Measurements from ENCODE around the gene FAM3A.
"Not testable (repeated sequence)": the region's sequence is repeated elsewhere in the genome, so short reads cannot be mapped to it uniquely, and the experiment has no call there.

The FAM3A gene, protein sequence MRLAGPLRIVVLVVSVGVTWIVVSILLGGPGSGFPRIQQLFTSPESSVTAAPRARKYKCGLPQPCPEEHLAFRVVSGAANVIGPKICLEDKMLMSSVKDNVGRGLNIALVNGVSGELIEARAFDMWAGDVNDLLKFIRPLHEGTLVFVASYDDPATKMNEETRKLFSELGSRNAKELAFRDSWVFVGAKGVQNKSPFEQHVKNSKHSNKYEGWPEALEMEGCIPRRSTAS

GRCh38 chrX:154515966-154516655, at the start of gene FAM3A:
FAM3A (minus strand) TSS chrX:154516232; CDS start chrX:154515772, 460 bp downstream.
- peak; percentile 81 to 86 for DNase-seq (ENCODE audit: low read depth in 2 of 2)

DNA sequence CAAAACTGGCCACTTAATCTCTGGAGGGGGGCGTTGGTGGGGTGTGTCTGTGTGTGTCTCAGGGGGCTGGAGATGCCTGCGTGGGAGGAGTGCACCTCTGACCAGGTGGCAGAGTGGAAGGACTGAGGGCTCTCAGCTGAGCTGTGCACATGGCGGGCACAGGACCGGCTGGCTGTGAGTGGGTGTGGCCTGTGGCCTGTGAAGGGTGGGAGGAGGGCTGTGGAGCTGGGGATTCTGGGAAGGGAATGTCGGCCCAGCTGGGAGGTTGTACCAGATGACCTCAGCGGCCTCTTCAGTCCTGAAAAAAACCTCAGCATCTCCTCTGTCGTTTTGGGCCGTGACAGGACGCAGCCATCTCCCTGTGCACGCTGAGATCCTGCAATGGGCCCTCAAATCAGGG, 46.3 kb upstream of the FAM3A start:
- not testable (repeated sequence) for DNase-seq (ENCODE audit: low read depth in 2 of 2)

DNA sequence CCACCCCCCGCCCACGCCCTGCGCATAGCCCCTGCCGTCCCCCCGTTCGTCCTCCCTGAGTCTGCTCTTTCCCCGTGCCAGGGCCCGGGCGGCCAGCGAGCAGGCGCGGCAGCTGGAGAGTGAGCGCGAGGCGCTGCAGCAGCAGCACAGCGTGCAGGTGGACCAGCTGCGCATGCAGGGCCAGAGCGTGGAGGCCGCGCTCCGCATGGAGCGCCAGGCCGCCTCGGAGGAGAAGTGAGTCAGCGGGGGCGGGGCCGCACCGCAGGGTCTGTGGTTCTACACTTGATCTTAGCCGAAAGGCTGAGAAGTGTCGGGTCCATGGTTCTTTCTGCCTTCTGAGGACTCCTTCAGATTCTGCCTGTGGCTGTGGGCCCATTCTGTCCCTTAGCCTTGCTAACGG, 44.3 kb upstream of the FAM3A start:
- not testable (repeated sequence) for DNase-seq (ENCODE audit: low read depth in 2 of 2)

GRCh38 chrX:154558896-154559295, 42.9 kb upstream of the FAM3A start:
- DNase-seq (ENCODE audit: low read depth in 2 of 2) = not testable (repeated sequence)

DNA sequence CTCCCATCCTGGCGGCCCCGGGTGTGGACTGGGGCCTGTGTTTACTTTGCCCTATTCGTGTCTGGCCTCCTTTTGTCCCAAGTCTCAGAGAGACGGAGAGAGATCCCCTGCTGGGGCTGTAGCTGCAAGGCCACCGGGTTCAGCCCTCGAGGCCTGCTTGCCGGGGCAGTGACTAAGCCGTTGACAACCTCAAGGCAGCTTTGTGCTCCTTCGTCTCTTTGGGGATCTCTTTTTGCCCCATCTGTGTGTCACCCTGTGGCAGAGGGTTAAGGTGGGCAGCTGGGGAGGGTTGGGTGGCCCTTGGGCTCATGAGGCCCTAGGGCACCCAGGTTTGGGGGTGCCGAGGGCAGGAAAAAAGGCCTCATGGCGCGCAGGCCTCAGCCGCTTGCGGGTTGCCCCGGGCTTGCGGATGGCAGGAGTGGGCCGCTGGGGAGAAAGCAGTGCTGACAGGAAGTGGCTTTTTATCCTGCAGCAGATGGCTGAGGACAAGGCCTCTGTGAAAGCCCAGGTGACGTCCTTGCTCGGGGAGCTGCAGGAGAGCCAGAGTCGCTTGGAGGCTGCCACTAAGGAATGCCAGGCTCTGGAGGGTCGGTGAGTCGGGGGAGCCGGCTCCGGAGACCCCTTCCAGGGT, 42.1 kb upstream of the FAM3A start:
- DNase-seq (ENCODE audit: low read depth in 2 of 2) = not testable (repeated sequence)

GRCh38 chrX:154552112-154552806, 36.2 kb upstream of the FAM3A start:
- DNase-seq (ENCODE audit: low read depth in 2 of 2) = not testable (repeated sequence)

DNA sequence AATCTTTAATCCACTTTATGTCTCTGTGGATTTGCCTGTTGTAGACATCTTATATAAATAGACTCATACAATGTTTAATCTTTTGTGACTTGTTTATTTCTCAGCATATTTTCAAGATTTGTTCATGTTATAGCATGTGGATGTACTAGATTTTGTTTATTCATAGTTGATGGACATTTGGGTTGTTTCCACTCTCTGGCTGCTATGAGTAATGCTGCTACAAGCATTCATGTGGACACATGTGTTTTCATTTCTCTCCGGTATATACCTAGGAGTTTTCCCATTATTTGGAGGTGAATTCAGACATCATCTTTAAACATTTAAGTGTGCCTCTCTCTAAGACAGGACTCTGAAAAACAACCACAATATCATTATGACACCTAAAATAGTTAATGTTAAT, 33.7 kb upstream of the FAM3A start:
- DNase-seq (ENCODE audit: low read depth in 2 of 2) = no peak

DNA sequence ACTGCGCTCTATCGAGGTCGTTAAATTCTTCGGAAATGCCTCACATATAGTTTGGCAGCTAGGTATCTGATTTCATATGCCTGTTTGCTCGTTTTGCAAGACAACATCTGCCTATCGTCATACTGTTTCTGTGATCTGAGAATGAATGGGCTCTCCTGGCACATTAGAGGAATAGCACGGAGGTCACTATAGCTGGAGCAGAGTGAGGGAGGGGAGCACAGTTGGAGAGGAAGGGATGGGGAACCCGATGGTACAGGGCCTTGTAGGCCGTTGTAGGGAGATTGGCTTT, 31.9 kb upstream of the FAM3A start:
- DNase-seq (ENCODE audit: low read depth in 2 of 2) = no peak

DNA sequence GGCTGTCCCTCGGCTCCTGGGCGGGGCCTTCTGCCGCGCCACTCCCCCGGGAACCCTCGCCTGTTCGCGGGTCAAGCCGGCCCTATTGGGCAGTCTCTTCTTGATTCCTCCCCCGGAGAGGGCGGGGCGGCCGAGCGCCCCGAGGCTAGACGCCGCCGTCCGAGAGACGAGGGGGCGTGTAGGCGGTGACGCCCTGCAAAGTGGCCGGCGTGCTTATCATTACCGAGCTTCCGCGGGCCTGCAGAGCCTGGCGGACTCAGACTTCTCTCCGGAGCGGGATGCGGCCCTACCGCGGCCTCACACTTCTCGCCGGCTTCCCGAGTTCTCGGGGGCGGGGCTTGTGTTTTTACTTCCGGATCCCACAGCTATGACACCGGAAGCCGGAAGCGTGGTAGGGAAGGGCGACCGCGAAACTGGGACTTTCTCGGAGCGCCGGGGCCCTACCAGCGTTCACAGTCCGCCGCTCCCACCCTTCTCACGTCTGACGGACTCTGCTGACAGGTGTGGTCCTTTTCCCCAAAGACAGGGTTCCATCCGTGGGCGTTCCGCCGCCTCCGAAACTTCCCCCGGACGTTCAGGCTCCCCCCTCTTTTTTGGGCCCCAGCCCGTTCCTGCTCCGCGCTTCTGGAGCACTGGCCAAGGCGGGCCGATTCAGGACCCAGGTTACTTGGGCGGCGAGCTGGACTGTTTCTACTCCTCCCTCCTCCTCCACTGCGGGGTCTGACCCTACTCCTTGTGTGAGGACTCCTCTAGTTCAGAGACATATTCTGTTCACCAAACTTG, 31.4 kb upstream of the FAM3A start, which contains the start of gene IKBKG:
Gene IKBKG (plus strand): TSS at position 376 of the 783 bp plus-strand sequence. CDS start 4,383 bp downstream, outside the sequence.
- peak; percentile 72 to 81 for DNase-seq (ENCODE audit: low read depth in 2 of 2)

DNA sequence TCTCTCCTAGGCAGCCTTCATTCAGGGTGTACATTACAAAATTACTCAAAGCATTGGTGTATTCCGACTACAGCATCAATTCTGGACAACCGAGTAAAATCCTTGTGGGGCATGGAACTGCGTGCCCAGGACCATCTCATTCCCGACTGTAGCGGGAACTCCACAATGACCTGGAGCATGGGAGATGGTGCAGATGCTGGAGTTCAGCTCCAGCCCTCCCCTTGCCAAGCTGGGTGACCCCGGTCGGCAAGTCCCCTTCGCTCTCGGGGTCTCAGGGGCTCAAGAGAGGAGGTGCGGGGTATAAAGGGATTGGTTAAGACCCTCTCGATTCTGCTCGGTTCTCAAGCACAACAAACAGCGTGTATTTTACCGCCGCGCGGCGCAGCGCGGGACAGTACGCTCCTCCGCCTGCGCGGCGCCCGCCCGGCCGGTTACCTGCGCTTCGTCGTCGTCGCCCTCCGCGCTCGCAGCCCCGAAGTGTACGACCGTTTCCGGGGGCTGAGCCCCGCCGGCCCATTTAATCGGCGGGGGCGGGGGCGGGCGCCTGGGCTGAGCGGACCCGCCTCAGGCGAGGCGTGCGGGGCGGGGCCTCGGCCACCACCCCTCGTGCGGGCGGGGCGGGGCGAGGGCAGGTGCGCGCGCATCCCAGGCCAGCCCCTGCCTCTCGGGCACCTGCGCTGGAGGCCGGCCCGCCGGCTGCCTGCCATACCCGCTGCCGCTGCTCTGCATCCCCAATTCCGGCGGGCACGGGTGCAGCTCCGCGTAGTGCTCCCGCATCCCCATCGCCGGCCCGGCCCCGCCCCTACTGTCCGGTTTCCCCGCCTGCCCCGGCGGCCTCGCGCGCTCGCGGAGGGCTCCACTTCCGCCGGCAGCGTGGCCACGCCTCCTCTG, 30.6 kb upstream of the FAM3A start, which contains the start of gene G6PD:
Gene G6PD (minus strand): TSS at position 493 of the 891 bp plus-strand sequence. CDS start 691 bp downstream, outside the sequence.
- DNase-seq (ENCODE audit: low read depth in 2 of 2) = peak; percentile 66 to 69

DNA sequence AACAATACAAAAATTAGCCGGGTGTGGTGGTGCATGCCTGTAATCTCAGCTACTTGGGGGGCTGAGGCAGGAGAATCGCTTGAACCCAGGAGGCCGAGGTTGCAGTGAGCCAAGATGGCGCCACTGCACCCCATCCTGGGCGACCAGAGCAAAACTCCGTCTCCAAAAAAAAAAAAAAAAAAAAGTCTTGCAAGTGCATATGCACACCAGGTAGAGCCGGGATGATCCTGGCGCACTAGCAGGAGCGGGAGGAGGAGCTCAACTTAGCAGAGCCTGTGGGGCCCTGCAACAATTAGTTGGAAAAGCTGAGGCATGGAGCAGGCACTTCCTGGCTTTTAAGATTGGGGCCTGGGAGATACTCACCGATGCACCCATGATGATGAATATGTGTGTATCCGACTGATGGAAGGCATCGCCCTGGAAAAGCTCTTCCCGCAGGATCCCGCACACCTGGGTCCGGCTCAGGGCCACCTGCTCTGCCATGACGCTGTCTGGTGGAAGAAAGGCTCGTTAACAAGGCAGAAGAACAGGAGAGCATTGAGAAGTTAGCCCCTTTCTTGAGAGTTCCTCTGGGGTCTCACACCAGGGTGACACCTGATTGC, 29.7 kb upstream of the FAM3A start:
- DNase-seq (ENCODE audit: low read depth in 2 of 2) = no peak

GRCh38 chrX:154542723-154543424, 26.8 kb upstream of the FAM3A start:
- no peak for DNase-seq (ENCODE audit: low read depth in 2 of 2)

GRCh38 chrX:154541896-154542722, 26.1 kb upstream of the FAM3A start:
- DNase-seq (ENCODE audit: low read depth in 2 of 2) = no peak

DNA sequence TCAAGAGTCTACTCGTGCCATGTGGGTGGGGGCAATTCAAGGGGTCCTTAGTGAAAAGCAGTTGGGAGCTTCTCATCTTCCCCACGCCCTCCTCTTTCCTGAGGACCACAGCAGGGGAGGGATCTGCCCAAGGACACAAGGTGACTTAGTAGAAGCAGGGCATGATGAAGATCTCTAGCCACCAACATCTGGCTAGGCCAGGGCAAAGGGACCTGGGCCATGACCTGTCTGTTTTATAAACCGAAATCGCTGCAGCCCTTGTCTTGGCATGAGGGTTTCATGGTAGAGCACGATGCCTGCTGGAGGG, 25.5 kb upstream of the FAM3A start:
- no peak for DNase-seq (ENCODE audit: low read depth in 2 of 2)

DNA sequence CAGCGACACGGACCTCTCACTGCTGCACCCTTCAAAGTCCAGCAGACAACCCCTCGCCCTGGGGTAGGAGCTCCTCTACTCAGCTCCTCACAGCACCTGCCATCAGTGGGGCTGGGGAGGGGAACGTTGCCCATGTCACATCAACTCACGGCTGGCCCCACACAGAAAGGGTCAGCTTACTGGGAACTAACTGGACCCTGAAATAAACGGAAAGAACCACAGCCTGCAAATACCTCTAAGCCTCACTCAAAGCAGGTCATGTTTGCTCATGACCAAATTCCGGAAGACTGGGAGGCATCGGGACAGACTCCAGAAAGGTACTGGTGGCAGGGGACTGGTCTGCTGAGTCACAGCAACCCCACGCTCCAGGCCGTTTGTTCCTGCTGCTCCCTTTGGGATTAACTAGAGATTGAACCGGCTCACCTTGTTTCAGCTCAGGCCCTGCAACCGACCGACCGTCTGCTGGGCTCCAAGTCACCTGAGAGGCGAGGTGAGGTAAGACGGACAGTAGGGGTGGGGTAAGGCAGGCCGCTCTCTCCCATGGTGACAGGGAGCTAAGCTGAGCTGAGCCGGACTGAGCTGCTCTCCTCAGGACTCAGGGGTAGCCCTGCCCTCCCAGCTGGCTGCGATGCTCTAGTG, 25.0 kb upstream of the FAM3A start:
- DNase-seq (ENCODE audit: low read depth in 2 of 2) = no peak

DNA sequence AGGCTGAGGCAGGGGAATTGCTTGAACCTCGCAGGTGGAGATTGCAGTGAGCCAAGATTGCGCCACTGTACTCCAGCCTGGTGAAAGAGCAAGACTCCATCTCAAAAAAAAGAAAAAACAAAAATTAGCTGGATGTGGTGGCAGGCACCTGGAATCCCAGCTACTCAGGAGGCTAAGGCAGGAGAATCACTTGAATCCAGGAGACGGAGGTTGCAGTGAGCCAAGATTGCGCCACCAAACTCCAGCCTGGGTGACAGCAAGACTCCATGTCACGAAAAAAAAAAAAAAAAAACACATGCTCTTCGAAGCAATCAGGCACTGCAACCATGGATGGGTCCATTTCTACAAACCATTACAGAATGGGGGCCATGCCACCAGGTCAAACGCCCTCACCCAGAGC, 24.3 kb upstream of the FAM3A start:
- DNase-seq (ENCODE audit: low read depth in 2 of 2) = not testable (repeated sequence)

- no peak for DNase-seq (ENCODE audit: low read depth in 2 of 2)
These were observed 23.0 kb upstream of the FAM3A start for GRCh38 chrX:154539077-154539476.

DNA sequence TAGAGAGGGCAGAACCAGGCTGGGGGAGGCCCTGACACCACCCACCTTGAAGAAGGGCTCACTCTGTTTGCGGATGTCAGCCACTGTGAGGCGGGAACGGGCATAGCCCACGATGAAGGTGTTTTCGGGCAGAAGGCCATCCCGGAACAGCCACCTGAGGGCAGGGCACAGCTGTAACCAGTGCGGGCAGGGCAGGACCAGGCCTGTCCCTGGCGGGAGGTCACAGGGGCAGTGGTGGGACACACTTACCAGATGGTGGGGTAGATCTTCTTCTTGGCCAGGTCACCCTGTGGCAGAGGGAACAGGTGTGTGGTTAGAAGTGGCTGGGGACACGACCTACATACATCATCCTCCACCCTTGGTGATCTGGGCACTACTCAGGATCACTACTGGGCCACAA, 19.9 kb upstream of the FAM3A start:
- no peak for DNase-seq (ENCODE audit: low read depth in 2 of 2)

All from stimulated activated CD8-positive, alpha-beta memory T cell treated with anti-CD3 and anti-CD28 coated beads, Interleukin-2, amount 100 ng/mL, for 1 hour (primary cell).